Measurements from ENCODE around the gene SLC15A3. TPM values are rescaled to one million over a fixed set of nuclear protein-coding genes. Genes with fewer than 3 reads are reported as not detected.

Gene SLC15A3
- total RNA-seq, 1 donor from 2014 or later, result 3.5 TPM

- peaks cover 34% of the 10 kb centered on the region for H3K4me1 Mint-ChIP-seq (ENCODE audit: unreplicated experiment)
- H3K9me3 Mint-ChIP-seq, result no peaks in the 10 kb centered on the region
- no peak overlapping the region for H3K27ac Mint-ChIP-seq
- H3K4me3 Mint-ChIP-seq, result peak overlapping the region; percentile 72
- no peaks in the 10 kb centered on the region for H3K27me3 Mint-ChIP-seq
- TF ChIP-seq, protein P1, sequence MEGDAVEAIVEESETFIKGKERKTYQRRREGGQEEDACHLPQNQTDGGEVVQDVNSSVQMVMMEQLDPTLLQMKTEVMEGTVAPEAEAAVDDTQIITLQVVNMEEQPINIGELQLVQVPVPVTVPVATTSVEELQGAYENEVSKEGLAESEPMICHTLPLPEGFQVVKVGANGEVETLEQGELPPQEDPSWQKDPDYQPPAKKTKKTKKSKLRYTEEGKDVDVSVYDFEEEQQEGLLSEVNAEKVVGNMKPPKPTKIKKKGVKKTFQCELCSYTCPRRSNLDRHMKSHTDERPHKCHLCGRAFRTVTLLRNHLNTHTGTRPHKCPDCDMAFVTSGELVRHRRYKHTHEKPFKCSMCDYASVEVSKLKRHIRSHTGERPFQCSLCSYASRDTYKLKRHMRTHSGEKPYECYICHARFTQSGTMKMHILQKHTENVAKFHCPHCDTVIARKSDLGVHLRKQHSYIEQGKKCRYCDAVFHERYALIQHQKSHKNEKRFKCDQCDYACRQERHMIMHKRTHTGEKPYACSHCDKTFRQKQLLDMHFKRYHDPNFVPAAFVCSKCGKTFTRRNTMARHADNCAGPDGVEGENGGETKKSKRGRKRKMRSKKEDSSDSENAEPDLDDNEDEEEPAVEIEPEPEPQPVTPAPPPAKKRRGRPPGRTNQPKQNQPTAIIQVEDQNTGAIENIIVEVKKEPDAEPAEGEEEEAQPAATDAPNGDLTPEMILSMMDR (conservative IDR thresholded peaks at IDR 0.05), result no peak
- DNase-seq (ENCODE audit: extremely low spot score, unreplicated experiment), result no peak
- peaks cover 8% of the 10 kb centered on the region for H3K36me3 Mint-ChIP-seq
Measured at GRCh38 chr11:60917267-60917666, 34.7 kb downstream of the SLC15A3 start.

- no peak overlapping the region for H3K27ac Mint-ChIP-seq
- peak overlapping the region; percentile 89 for H3K4me3 Mint-ChIP-seq
- TF ChIP-seq, protein P1 (conservative IDR thresholded peaks at IDR 0.05), result no peak
- peaks cover 7% of the 10 kb centered on the region for H3K36me3 Mint-ChIP-seq
- H3K9me3 Mint-ChIP-seq, result no peaks in the 10 kb centered on the region
- H3K27me3 Mint-ChIP-seq, result no peaks in the 10 kb centered on the region
- H3K4me1 Mint-ChIP-seq (ENCODE audit: unreplicated experiment), result peaks cover 38% of the 10 kb centered on the region
- DNase-seq (ENCODE audit: extremely low spot score, unreplicated experiment), result no peak
Measured at GRCh38 chr11:60916669-60917206, 35.2 kb downstream of the SLC15A3 start.

GRCh38 chr11:60915248-60915914 is 36.6 kb downstream of the SLC15A3 start:
- H3K27ac Mint-ChIP-seq, result peak overlapping the region; percentile 95
- peak overlapping the region; percentile 89 for H3K4me3 Mint-ChIP-seq
- TF ChIP-seq, protein P1 (conservative IDR thresholded peaks at IDR 0.05), result peak; percentile 30
- no peak for DNase-seq (ENCODE audit: extremely low spot score, unreplicated experiment)
- peaks cover 7% of the 10 kb centered on the region for H3K36me3 Mint-ChIP-seq
- peaks cover 39% of the 10 kb centered on the region for H3K4me1 Mint-ChIP-seq (ENCODE audit: unreplicated experiment)
- no peaks in the 10 kb centered on the region for H3K9me3 Mint-ChIP-seq
- H3K27me3 Mint-ChIP-seq, result peaks cover 7% of the 10 kb centered on the region

- Mint-ChIP-seq H3K9me3 (no peaks in the 10 kb centered on the region), H3K27ac (peak overlapping the region; percentile 95), H3K4me3 (peak overlapping the region; percentile 89), H3K4me1 (ENCODE audit: unreplicated experiment) (peaks cover 39% of the 10 kb centered on the region), H3K27me3 (peaks cover 11% of the 10 kb centered on the region), H3K36me3 (peaks cover 7% of the 10 kb centered on the region)
- DNase-seq (ENCODE audit: extremely low spot score, unreplicated experiment), result no peak
- TF ChIP-seq, protein P1 (conservative IDR thresholded peaks at IDR 0.05), result no peak
Measured at GRCh38 chr11:60914633-60915247, 37.2 kb downstream of the SLC15A3 start.

- Mint-ChIP-seq H3K9me3 (no peaks in the 10 kb centered on the region), H3K4me1 (ENCODE audit: unreplicated experiment) (peaks cover 39% of the 10 kb centered on the region), H3K36me3 (peaks cover 7% of the 10 kb centered on the region)
Measured at GRCh38 chr11:60913793-60914632, 38.0 kb downstream of the SLC15A3 start, which contains the start of gene TMEM109. TMEM109 (plus strand) TSS chr11:60914158; CDS start chr11:60919694, 5,536 bp downstream.

More at GRCh38 chr11:60913793-60914632, 38.0 kb downstream of the SLC15A3 start, which contains the start of gene TMEM109:
- Mint-ChIP-seq H3K4me3 (peak within 1 kb of the TSS; percentile 100), H3K27me3 (peaks cover 18% of the 10 kb centered on the region), H3K27ac (peak within 1 kb of the TSS; percentile 95)
- DNase-seq (ENCODE audit: extremely low spot score, unreplicated experiment), result peak; percentile 89
- TF ChIP-seq, protein P1 (conservative IDR thresholded peaks at IDR 0.05), result peak; percentile 22

Data from type B pancreatic cell (in vitro differentiated cells).